Measurements from ENCODE around the gene STK25.
A peak's percentile ranks its signal among the peaks of the same experiment; 100 is the strongest.
"Not testable (repeated sequence)": the region's sequence is repeated elsewhere in the genome, so short reads cannot be mapped to it uniquely, and the experiment has no call there.

Gene STK25

DNA sequence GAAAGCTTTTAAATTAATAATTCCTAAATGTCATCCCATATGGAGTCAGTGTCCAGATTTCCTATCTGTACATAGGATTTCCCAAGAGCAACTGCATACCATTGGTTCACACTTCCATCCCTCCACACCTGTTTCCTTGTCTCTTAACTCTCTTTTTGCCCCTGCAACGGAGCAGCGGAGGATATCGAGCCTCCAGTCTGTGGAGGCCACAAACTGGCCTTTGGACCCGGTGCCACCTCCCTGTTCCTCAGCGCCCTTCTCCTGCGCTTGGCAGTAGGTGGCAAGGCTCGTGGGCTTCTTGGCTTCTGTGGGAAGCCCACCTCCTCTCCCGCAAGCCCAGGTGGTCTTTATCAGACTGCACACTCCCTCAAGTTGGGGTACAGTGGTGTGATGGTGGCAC is 23.8 kb upstream of the STK25 start:
- H3K36me3 ChIP-seq (ENCODE audit: control insufficient read depth in 4 of 4, insufficient read depth in 4 of 4, low read length in 3 of 4) = no peaks in the 10 kb centered on the region
- H3K27ac ChIP-seq (ENCODE audit: insufficient read depth in 1 of 2, low read depth in 1 of 2, low read length in 2 of 2, poor library complexity in 1 of 2, severe bottlenecking in 2 of 2) = no peak overlapping the region
- no peak for DNase-seq
- no peaks in the 10 kb centered on the region for H3K9me3 ChIP-seq (ENCODE audit: control extremely low read depth in 1 of 5, control insufficient read depth in 4 of 5, insufficient read depth in 2 of 5, low read depth in 1 of 5, low read length in 4 of 5)
- ChIA-PET POLR2A (no interaction called here), CTCF (no interaction called here)
- no peak overlapping the region for H3K4me3 ChIP-seq (ENCODE audit: control insufficient read depth in 1 of 7, extremely low read depth in 1 of 7, insufficient read depth in 4 of 7, low read depth in 2 of 7, low read length in 6 of 7)
- 93% methylated on average over 6 of the region's 8 CpGs for WGBS (ENCODE audit: insufficient coverage)
- no peaks in the 10 kb centered on the region for H3K4me1 ChIP-seq (ENCODE audit: control extremely low read depth in 1 of 4, control insufficient read depth in 4 of 4, insufficient read depth in 4 of 4, low read length in 3 of 4)
- H3K27me3 ChIP-seq (replicated peaks in 2 of 5; ENCODE audit: control insufficient read depth in 4 of 5, insufficient read depth in 5 of 5, low read length in 4 of 5) = peaks cover 0 to 8% (median 4%) of the 10 kb centered on the region in 5 experiments

DNA sequence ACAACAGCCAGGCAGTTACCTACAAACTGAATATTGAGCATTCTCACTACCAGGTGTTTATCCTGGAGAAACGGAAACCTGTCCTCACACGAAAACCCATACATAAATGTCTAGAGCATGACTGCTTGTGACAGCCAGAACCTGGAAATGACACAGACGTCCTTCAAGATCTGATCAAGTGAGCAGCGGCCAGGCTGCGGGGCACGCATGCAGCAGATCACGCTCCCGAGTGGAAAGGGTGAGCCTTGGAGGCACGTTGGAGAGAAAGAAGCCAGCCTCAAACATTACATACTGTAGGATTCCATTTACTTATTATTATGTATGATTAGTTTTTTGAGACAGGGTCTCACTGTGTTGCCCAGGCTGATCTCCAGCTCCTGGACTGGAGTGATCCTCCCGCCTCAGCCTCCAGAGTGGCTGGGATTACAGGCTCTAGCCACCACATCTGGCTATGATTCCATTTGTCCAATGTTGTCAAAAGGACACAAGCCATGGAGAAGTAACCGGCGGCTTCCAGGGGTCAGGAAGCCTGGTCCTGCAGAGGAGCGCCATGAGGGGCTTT is 22.9 kb upstream of the STK25 start:
- H3K27ac ChIP-seq (ENCODE audit: insufficient read depth in 1 of 2, low read depth in 1 of 2, low read length in 2 of 2, poor library complexity in 1 of 2, severe bottlenecking in 2 of 2) = no peak overlapping the region
- CTCF ChIA-PET = no interaction called here
- POLR2A ChIA-PET = no interaction called here
- H3K27me3 ChIP-seq (replicated peaks in 2 of 5; ENCODE audit: control insufficient read depth in 4 of 5, insufficient read depth in 5 of 5, low read length in 4 of 5) = peaks cover 0 to 8% (median 4%) of the 10 kb centered on the region in 5 experiments
- H3K4me3 ChIP-seq (ENCODE audit: control insufficient read depth in 1 of 7, extremely low read depth in 1 of 7, insufficient read depth in 4 of 7, low read depth in 2 of 7, low read length in 6 of 7) = no peak overlapping the region
- 91% methylated on average over 7 of the region's 13 CpGs for WGBS (ENCODE audit: insufficient coverage)
- peaks cover 0 to 4% (median 0%) of the 10 kb centered on the region in 5 experiments for H3K9me3 ChIP-seq (ENCODE audit: control extremely low read depth in 1 of 5, control insufficient read depth in 4 of 5, insufficient read depth in 2 of 5, low read depth in 1 of 5, low read length in 4 of 5)
- no peaks in the 10 kb centered on the region for H3K36me3 ChIP-seq (ENCODE audit: control insufficient read depth in 4 of 4, insufficient read depth in 4 of 4, low read length in 3 of 4)
- DNase-seq = no peak
- no peaks in the 10 kb centered on the region for H3K4me1 ChIP-seq (ENCODE audit: control extremely low read depth in 1 of 4, control insufficient read depth in 4 of 4, insufficient read depth in 4 of 4, low read length in 3 of 4)

DNA sequence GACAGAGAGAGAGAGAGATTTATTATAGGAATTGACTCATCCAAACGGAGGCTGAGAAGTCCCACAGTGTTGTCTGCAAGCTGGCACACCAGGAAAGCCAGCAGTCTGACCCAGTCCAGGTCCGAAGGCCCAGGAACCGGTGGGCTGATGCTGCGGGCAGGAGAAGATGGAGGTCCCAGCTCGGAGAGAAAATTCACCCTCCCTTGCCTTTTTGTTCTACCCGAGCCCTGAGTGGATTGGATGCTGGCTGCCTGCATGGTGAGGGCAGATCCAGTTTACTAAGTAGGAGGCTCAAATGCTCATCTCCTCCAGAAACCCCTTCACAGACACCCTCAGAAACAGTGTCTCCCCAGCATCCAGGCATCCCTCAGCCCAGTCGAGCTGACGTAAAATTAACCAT is 22.2 kb upstream of the STK25 start:
- no peak overlapping the region for H3K27ac ChIP-seq (ENCODE audit: insufficient read depth in 1 of 2, low read depth in 1 of 2, low read length in 2 of 2, poor library complexity in 1 of 2, severe bottlenecking in 2 of 2)
- H3K4me1 ChIP-seq (ENCODE audit: control extremely low read depth in 1 of 4, control insufficient read depth in 4 of 4, insufficient read depth in 4 of 4, low read length in 3 of 4) = no peaks in the 10 kb centered on the region
- ChIA-PET CTCF (no interaction called here), POLR2A (no interaction called here)
- peaks cover 0 to 8% (median 4%) of the 10 kb centered on the region in 5 experiments for H3K27me3 ChIP-seq (replicated peaks in 2 of 5; ENCODE audit: control insufficient read depth in 4 of 5, insufficient read depth in 5 of 5, low read length in 4 of 5)
- WGBS (ENCODE audit: insufficient coverage) = 91% methylated on average over 7 of the region's 8 CpGs
- no peaks in the 10 kb centered on the region for H3K36me3 ChIP-seq (ENCODE audit: control insufficient read depth in 4 of 4, insufficient read depth in 4 of 4, low read length in 3 of 4)
- peaks cover 0 to 4% (median 0%) of the 10 kb centered on the region in 5 experiments for H3K9me3 ChIP-seq (ENCODE audit: control extremely low read depth in 1 of 5, control insufficient read depth in 4 of 5, insufficient read depth in 2 of 5, low read depth in 1 of 5, low read length in 4 of 5)
- no peak for DNase-seq
- no peak overlapping the region for H3K4me3 ChIP-seq (ENCODE audit: control insufficient read depth in 1 of 7, extremely low read depth in 1 of 7, insufficient read depth in 4 of 7, low read depth in 2 of 7, low read length in 6 of 7)

DNA sequence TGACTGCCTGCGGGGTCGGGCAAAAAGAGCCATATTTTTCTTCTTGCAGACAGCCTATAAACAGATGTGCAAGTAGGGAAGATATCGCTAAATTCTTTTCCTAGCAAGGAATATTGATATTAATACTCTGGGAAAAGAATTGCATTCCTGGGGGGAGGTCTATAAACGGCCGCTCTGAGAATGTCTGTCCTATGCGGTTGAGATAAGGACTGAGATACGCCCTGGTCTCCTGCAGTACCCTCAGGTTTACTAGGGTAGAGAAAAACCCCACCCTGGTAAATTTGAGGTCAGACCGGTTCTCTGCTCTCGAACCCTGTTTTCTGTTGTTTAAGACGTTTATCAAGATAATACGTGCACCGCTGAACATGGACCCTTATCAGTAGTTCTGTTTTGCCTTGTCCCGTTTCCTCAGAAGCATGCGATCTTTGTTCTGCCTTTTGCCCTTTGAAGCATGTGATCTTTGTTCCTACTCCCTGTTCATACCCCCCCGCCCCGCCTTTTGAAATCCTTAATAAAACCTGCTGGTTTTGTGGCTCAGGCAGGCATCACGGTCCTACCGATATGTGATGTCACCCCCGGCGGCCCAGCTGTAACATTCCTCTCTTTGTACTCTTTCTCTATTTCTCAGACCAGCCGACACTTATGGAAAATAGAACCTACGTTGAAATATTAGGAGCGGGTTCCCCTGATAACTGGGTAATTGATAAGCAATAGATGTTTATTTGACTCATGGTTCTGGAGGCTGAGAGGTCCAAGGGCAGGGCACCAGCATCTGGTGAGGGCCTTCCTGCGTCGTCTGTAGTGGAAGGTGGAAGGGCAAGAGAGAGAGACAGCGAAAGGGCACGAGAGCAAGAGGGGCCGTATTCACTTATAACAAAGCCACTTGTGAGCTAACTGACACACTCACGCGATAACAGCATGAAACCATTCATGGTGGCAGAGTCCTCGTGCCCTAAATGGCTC is 17.7 kb upstream of the STK25 start:
- 98% methylated on average over 24 of the region's 31 CpGs for WGBS (ENCODE audit: insufficient coverage)
- H3K27me3 ChIP-seq (replicated peaks in 2 of 5; ENCODE audit: control insufficient read depth in 4 of 5, insufficient read depth in 5 of 5, low read length in 4 of 5); H3K27ac ChIP-seq (ENCODE audit: insufficient read depth in 1 of 2, low read depth in 1 of 2, low read length in 2 of 2, poor library complexity in 1 of 2, severe bottlenecking in 2 of 2); H3K9me3 ChIP-seq (ENCODE audit: control extremely low read depth in 1 of 5, control insufficient read depth in 4 of 5, insufficient read depth in 2 of 5, low read depth in 1 of 5, low read length in 4 of 5); H3K4me3 ChIP-seq (ENCODE audit: control insufficient read depth in 1 of 7, extremely low read depth in 1 of 7, insufficient read depth in 4 of 7, low read depth in 2 of 7, low read length in 6 of 7); H3K36me3 ChIP-seq (ENCODE audit: control insufficient read depth in 4 of 4, insufficient read depth in 4 of 4, low read length in 3 of 4); CTCF ChIA-PET; DNase-seq; H3K4me1 ChIP-seq (ENCODE audit: control extremely low read depth in 1 of 4, control insufficient read depth in 4 of 4, insufficient read depth in 4 of 4, low read length in 3 of 4); POLR2A ChIA-PET: not testable (repeated sequence)

DNA sequence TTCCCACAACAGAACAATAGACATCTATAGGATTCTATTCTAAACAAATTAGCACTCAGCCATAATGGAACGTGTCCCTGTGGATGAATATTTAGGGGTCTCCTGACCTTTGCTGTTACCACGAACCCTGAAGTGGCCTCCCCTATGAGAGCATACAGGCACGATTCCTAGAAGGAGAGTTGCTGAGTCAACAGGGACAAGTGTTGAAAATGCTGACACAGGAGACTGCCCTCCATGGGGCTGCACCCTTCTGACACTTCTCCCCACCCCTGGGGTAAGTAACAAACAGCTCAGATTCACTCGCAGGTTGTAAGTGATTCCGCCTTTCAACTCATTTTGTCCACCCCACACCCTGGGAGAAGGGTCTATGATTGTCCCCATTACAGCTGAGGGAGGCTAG is 14.1 kb upstream of the STK25 start:
- H3K36me3 ChIP-seq (ENCODE audit: control insufficient read depth in 4 of 4, insufficient read depth in 4 of 4, low read length in 3 of 4) = no peaks in the 10 kb centered on the region
- ChIA-PET CTCF (no interaction called here), POLR2A (no interaction called here)
- no peak overlapping the region for H3K27ac ChIP-seq (ENCODE audit: insufficient read depth in 1 of 2, low read depth in 1 of 2, low read length in 2 of 2, poor library complexity in 1 of 2, severe bottlenecking in 2 of 2)
- no peak for DNase-seq
- H3K27me3 ChIP-seq (replicated peaks in 2 of 5; ENCODE audit: control insufficient read depth in 4 of 5, insufficient read depth in 5 of 5, low read length in 4 of 5) = peaks cover 0 to 4% (median 2%) of the 10 kb centered on the region in 5 experiments
- H3K9me3 ChIP-seq (ENCODE audit: control extremely low read depth in 1 of 5, control insufficient read depth in 4 of 5, insufficient read depth in 2 of 5, low read depth in 1 of 5, low read length in 4 of 5) = peaks cover 0 to 6% (median 0%) of the 10 kb centered on the region in 5 experiments
- 71% methylated on average over 2 of the region's 5 CpGs for WGBS (ENCODE audit: insufficient coverage)
- H3K4me1 ChIP-seq (ENCODE audit: control extremely low read depth in 1 of 4, control insufficient read depth in 4 of 4, insufficient read depth in 4 of 4, low read length in 3 of 4) = no peaks in the 10 kb centered on the region
- no peak overlapping the region for H3K4me3 ChIP-seq (ENCODE audit: control insufficient read depth in 1 of 7, extremely low read depth in 1 of 7, insufficient read depth in 4 of 7, low read depth in 2 of 7, low read length in 6 of 7)

DNA sequence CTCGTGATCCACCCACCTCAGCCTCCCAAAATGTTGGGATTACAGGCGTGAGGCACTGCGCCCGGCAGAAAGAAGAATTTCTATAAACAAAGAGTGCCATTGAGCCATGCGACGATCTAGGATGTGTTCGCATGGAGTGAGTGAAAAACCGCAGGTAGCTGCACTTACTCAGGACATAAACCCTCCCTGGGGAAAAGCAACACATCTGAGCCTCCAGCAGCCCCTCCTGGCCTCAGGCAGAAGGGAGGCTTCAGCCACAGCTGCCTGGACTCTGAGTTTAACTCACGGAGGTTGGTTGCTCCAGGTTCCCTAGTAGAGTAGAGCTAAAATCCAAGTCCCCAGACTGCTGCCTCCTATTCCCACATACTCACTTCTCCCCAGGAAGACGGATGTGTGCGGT is 11.3 kb upstream of the STK25 start:
- no peak overlapping the region for H3K27ac ChIP-seq (ENCODE audit: insufficient read depth in 1 of 2, low read depth in 1 of 2, low read length in 2 of 2, poor library complexity in 1 of 2, severe bottlenecking in 2 of 2)
- POLR2A ChIA-PET = interaction anchor here (0.6 kb wide), 1 partner anchor 122 kb away, joined by 7 read pairs; no protein-coding TSS in a partner anchor
- no peak for DNase-seq
- no peaks in the 10 kb centered on the region for H3K9me3 ChIP-seq (ENCODE audit: control extremely low read depth in 1 of 5, control insufficient read depth in 4 of 5, insufficient read depth in 2 of 5, low read depth in 1 of 5, low read length in 4 of 5)
- H3K36me3 ChIP-seq (ENCODE audit: control insufficient read depth in 4 of 4, insufficient read depth in 4 of 4, low read length in 3 of 4) = no peaks in the 10 kb centered on the region
- 95% methylated on average over 6 of the region's 11 CpGs for WGBS (ENCODE audit: insufficient coverage)
- CTCF ChIA-PET = no interaction called here
- no peaks in the 10 kb centered on the region for H3K4me1 ChIP-seq (ENCODE audit: control extremely low read depth in 1 of 4, control insufficient read depth in 4 of 4, insufficient read depth in 4 of 4, low read length in 3 of 4)
- peaks cover 0 to 4% (median 2%) of the 10 kb centered on the region in 5 experiments for H3K27me3 ChIP-seq (replicated peaks in 2 of 5; ENCODE audit: control insufficient read depth in 4 of 5, insufficient read depth in 5 of 5, low read length in 4 of 5)
- no peak overlapping the region for H3K4me3 ChIP-seq (ENCODE audit: control insufficient read depth in 1 of 7, extremely low read depth in 1 of 7, insufficient read depth in 4 of 7, low read depth in 2 of 7, low read length in 6 of 7)

DNA sequence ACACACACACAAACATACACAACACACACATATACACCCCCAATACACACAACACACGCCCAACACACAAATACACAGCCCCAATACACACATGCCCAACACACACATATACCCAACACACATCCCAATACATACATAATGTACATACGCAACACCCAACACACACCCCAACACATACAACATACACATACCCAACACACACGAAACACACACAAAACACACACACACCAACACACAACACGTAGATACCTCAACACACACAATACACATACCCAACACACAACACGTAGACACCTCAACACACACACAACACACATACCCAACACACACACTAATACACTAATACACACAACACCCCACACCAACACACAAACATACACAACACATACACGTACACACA is 8.9 kb upstream of the STK25 start:
- WGBS (ENCODE audit: insufficient coverage) = 100% methylated on average over 4 of the region's 6 CpGs
- POLR2A ChIA-PET = no interaction called here
- no peak overlapping the region for H3K27ac ChIP-seq (ENCODE audit: insufficient read depth in 1 of 2, low read depth in 1 of 2, low read length in 2 of 2, poor library complexity in 1 of 2, severe bottlenecking in 2 of 2)

More for the DNA sequence above, 8.9 kb upstream of the STK25 start:
- H3K36me3 ChIP-seq (ENCODE audit: control insufficient read depth in 4 of 4, insufficient read depth in 4 of 4, low read length in 3 of 4) = no peaks in the 10 kb centered on the region
- no peaks in the 10 kb centered on the region for H3K9me3 ChIP-seq (ENCODE audit: control extremely low read depth in 1 of 5, control insufficient read depth in 4 of 5, insufficient read depth in 2 of 5, low read depth in 1 of 5, low read length in 4 of 5)
- no peak overlapping the region for H3K4me3 ChIP-seq (ENCODE audit: control insufficient read depth in 1 of 7, extremely low read depth in 1 of 7, insufficient read depth in 4 of 7, low read depth in 2 of 7, low read length in 6 of 7)
- CTCF ChIA-PET = no interaction called here
- peaks cover 0 to 4% (median 2%) of the 10 kb centered on the region in 5 experiments for H3K27me3 ChIP-seq (replicated peaks in 2 of 5; ENCODE audit: control insufficient read depth in 4 of 5, insufficient read depth in 5 of 5, low read length in 4 of 5)
- DNase-seq = peak in 1 of 3 donors; percentile 29
- H3K4me1 ChIP-seq (ENCODE audit: control extremely low read depth in 1 of 4, control insufficient read depth in 4 of 4, insufficient read depth in 4 of 4, low read length in 3 of 4) = no peaks in the 10 kb centered on the region
